HG03442 (cell line): ENCODE results near the gene VCL.
"Not testable (repeated sequence)": the region's sequence is repeated elsewhere in the genome, so short reads cannot be mapped to it uniquely, and the experiment has no call there.

Source experiments
- ATAC-seq: cut with Tn5 transposase; IDR thresholded peaks from one replicate; pipeline ENCODE4 v1.9.1; 2021; ENCODE audit warnings: mild to moderate bottlenecking, moderate library complexity; ENCODE audit not compliant: unreplicated experiment

The VCL gene

GRCh38 chr10:73997787-73998622 lies at the start of gene VCL:
VCL (plus strand) TSS chr10:73998116; CDS start chr10:73998208, 92 bp downstream.
- peak; percentile 94 for ATAC-seq

- ATAC-seq, result no peak
These were observed 48.8 kb upstream of the VCL start for GRCh38 chr10:73948947-73949633.

GRCh38 chr10:73950155-73950948 lies 47.6 kb upstream of the VCL start:
- no peak for ATAC-seq

GRCh38 chr10:73953665-73954064 lies 44.3 kb upstream of the VCL start:
- no peak for ATAC-seq

GRCh38 chr10:73954737-73955136 lies 43.2 kb upstream of the VCL start:
- no peak for ATAC-seq

GRCh38 chr10:73955719-73956118 lies 42.2 kb upstream of the VCL start:
- ATAC-seq, result no peak

- no peak for ATAC-seq
These were observed 41.2 kb upstream of the VCL start for GRCh38 chr10:73956476-73957359.

- ATAC-seq, result no peak
These were observed 38.3 kb upstream of the VCL start for GRCh38 chr10:73959484-73960243.

- no peak for ATAC-seq
These were observed 35.5 kb upstream of the VCL start for GRCh38 chr10:73962386-73962785.

GRCh38 chr10:73963533-73963932 lies 34.4 kb upstream of the VCL start:
- not testable (repeated sequence) for ATAC-seq

GRCh38 chr10:73964743-73965142 lies 33.2 kb upstream of the VCL start:
- ATAC-seq, result no peak

- not testable (repeated sequence) for ATAC-seq
These were observed 32.5 kb upstream of the VCL start for GRCh38 chr10:73965267-73965889.

GRCh38 chr10:73965890-73966768 lies 31.8 kb upstream of the VCL start:
- no peak for ATAC-seq

- ATAC-seq, result no peak
These were observed 30.9 kb upstream of the VCL start for GRCh38 chr10:73967022-73967429.

- ATAC-seq, result no peak
These were observed 30.4 kb upstream of the VCL start for GRCh38 chr10:73967544-73967943.

- no peak for ATAC-seq
These were observed 29.8 kb upstream of the VCL start for GRCh38 chr10:73968098-73968521.

- no peak for ATAC-seq
These were observed 28.6 kb upstream of the VCL start for GRCh38 chr10:73969224-73969841.

- no peak for ATAC-seq
These were observed 27.1 kb upstream of the VCL start for GRCh38 chr10:73970845-73971244.
